GM12892 (cell line): Measurements from ENCODE around the gene SHROOM2.

ENCODE experiments used
- POLR2A ChIP-seq: IDR thresholded peaks from 2 replicates; pipeline ENCODE4 v1.6.1; 2011; ENCODE audit warnings: low read depth, low read length, control low read depth
- TAF1 ChIP-seq: IDR thresholded peaks from 2 replicates; pipeline ENCODE4 v1.6.1; 2011; ENCODE audit warnings: low read depth, mild to moderate bottlenecking, control low read depth, low read length, borderline replicate concordance

DNA sequence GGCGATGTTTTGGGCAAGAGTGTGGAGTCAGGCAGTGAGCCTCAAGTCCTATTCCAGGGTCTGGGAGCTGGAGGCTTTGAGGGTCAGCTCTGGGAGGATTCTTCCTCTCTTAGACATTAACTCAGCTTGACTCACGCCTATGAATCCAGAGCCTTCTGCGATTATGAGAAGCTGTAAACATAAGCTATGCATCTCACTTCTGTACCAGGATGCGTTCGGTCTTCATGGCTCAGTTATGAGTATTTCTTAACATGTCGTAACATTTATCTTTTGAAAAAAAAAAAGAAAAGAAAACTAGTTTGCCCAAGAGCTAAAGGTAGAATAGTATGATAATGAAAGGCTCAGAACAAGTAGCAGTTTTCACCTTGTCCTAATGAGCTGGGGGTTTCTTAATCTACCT lies 4.6 kb downstream of the SHROOM2 start:
- TF ChIP-seq TAF1, result no peak
- TF ChIP-seq POLR2A, result no peak
